GM23338 (cell line): ENCODE measurements around the gene LRFN4. TPM values are rescaled to one million over a fixed set of nuclear protein-coding genes. Genes with fewer than 3 reads are reported as not detected.

ENCODE experiments used
- ATAC-seq: fragments of 200-7000 bp; cut with Tn5 transposase; 3 replicates; pipeline ENCODE4 v1.9.1; 2020
- DNase-seq: peaks from one replicate; pipeline ENCODE4 v3.0.0-alpha.2; 2015; ENCODE audit warnings: low spot score
- H2AFZ ChIP-seq: fragments of 200-600 bp; sonication (generic); 2 replicates; pipeline ENCODE4 v1.8.0; 2016; ENCODE audit warnings: antibody characterized with exemption, mild to moderate bottlenecking, moderate library complexity
- H3F3A ChIP-seq: fragments of 200-600 bp; sonication (generic); replicated peaks from 2 replicates; pipeline ENCODE4 v1.8.0; 2017; ENCODE audit warnings: antibody characterized with exemption, mixed run types, low read depth
- H3K27ac ChIP-seq: fragments of 200-600 bp; sonication (generic); 2 replicates; pipeline ENCODE4 v1.6.1; 2016; ENCODE audit warnings: low read depth
- H3K27me3 ChIP-seq: fragments of 200-600 bp; sonication (generic); 2 replicates; pipeline ENCODE4 v1.8.0; 2016; ENCODE audit warnings: mild to moderate bottlenecking, mixed run types, moderate library complexity; ENCODE audit not compliant: insufficient read depth
- H3K36me3 ChIP-seq: fragments of 200-600 bp; sonication (generic); 2 replicates; pipeline ENCODE4 v1.8.0; 2016; ENCODE audit warnings: mild to moderate bottlenecking; ENCODE audit not compliant: insufficient read depth
- H3K4me1 ChIP-seq: fragments of 200-600 bp; sonication (generic); 2 replicates; pipeline ENCODE4 v1.8.0; 2016; ENCODE audit warnings: mild to moderate bottlenecking, moderate library complexity; ENCODE audit not compliant: insufficient read depth
- H3K4me2 ChIP-seq: fragments of 200-600 bp; sonication (generic); 2 replicates; pipeline ENCODE4 v1.7.1; 2017; ENCODE audit warnings: mixed run types
- H3K4me3 ChIP-seq: fragments of 200-600 bp; sonication (generic); 2 replicates; pipeline ENCODE4 v1.6.1; 2016; ENCODE audit warnings: mixed run types
- H3K79me2 ChIP-seq: fragments of 200-600 bp; sonication (generic); replicated peaks from 2 replicates; pipeline ENCODE4 v1.8.0; 2017; ENCODE audit warnings: mild to moderate bottlenecking; ENCODE audit not compliant: insufficient read depth
- H3K9me2 ChIP-seq: fragments of 200-600 bp; sonication (generic); 2 replicates; pipeline ENCODE4 v1.8.0; 2017; ENCODE audit not compliant: insufficient read depth
- H4K20me1 ChIP-seq: fragments of 200-600 bp; sonication (generic); replicated peaks from 2 replicates; pipeline ENCODE4 v1.8.0; 2017; ENCODE audit warnings: mild to moderate bottlenecking; ENCODE audit not compliant: insufficient read depth
- H3K27ac Mint-ChIP-seq: 2 replicates; pipeline ENCODE4 v1.8.0; 2020; ENCODE audit warnings: inconsistent platforms, mild to moderate bottlenecking, moderate library complexity, mixed read lengths
- H3K27me3 Mint-ChIP-seq: 3 replicates; pipeline ENCODE4 v1.8.0; 2022; ENCODE audit warnings: low read depth, mild to moderate bottlenecking, moderate library complexity, mixed read lengths, inconsistent platforms; ENCODE audit not compliant: insufficient read depth, poor library complexity
- H3K36me3 Mint-ChIP-seq: 3 replicates; pipeline ENCODE4 v1.8.0; 2021; ENCODE audit warnings: low read depth, mild to moderate bottlenecking, inconsistent platforms, moderate library complexity, mixed read lengths
- H3K4me1 Mint-ChIP-seq: 3 replicates; pipeline ENCODE4 v1.8.0; 2020; ENCODE audit warnings: mild to moderate bottlenecking, inconsistent platforms, mixed read lengths
- H3K4me3 Mint-ChIP-seq: 3 replicates; pipeline ENCODE4 v1.8.0; 2021; ENCODE audit warnings: moderate library complexity, mild to moderate bottlenecking, inconsistent platforms, mixed read lengths
- H3K9me3 Mint-ChIP-seq: 3 replicates; pipeline ENCODE4 v1.8.0; 2020; ENCODE audit warnings: moderate library complexity, mild to moderate bottlenecking, inconsistent platforms, mixed read lengths
- CREB1 ChIP-seq: fragments of 250-450 bp; sonication (Bioruptor Pico); IDR thresholded peaks from 2 replicates; pipeline ENCODE4 v1.5.0; 2020; ENCODE audit warnings: low read depth, mild to moderate bottlenecking, moderate library complexity
- CTCF ChIP-seq, 2 experiments: fragments of 200-600 bp in 1 of 2; sonication (generic) in 1 of 2; conservative IDR thresholded peaks; 2 replicates each; pipeline versions ENCODE4 v1.5.1 to v1.6.1; 2016 to 2017; ENCODE audit warnings: antibody characterized with exemption in 2 of 2, low read depth in 2 of 2, mild to moderate bottlenecking in 2 of 2, moderate library complexity in 1 of 2
- ETS1 ChIP-seq: IDR thresholded peaks from 2 replicates; pipeline ENCODE4 v1.6.1; 2016; ENCODE audit warnings: antibody characterized with exemption
- EZH2 ChIP-seq: fragments of 200-600 bp; sonication (generic); IDR thresholded peaks from one replicate; pipeline ENCODE4 v1.8.0; 2017; ENCODE audit warnings: antibody characterized with exemption, mild to moderate bottlenecking, low read depth; ENCODE audit not compliant: unreplicated experiment
- EZH2phosphoT487 ChIP-seq: fragments of 200-600 bp; sonication (generic); IDR thresholded peaks from one replicate; pipeline ENCODE4 v1.8.1; 2018; ENCODE audit warnings: antibody characterized with exemption; ENCODE audit not compliant: unreplicated experiment
- JUNB ChIP-seq: IDR thresholded peaks from one replicate; pipeline ENCODE4 v1.6.1; 2016; ENCODE audit warnings: antibody characterized with exemption; ENCODE audit not compliant: unreplicated experiment
- NANOG ChIP-seq: IDR thresholded peaks from 2 replicates; pipeline ENCODE4 v1.6.1; 2016; ENCODE audit warnings: antibody characterized with exemption, borderline replicate concordance
- POLR2AphosphoS5 ChIP-seq: IDR thresholded peaks from 2 replicates; pipeline ENCODE4 v1.6.1; 2016; ENCODE audit warnings: antibody characterized with exemption, low read depth
- REST ChIP-seq: IDR thresholded peaks from one replicate; pipeline ENCODE4 v1.6.1; 2018; ENCODE audit warnings: antibody characterized with exemption; ENCODE audit not compliant: unreplicated experiment
- STAT1 ChIP-seq: IDR thresholded peaks from one replicate; pipeline ENCODE4 v1.6.1; 2016; ENCODE audit warnings: antibody characterized with exemption; ENCODE audit not compliant: unreplicated experiment
- ZNF114 ChIP-seq: fragments of 250-450 bp; sonication (Bioruptor Pico); IDR thresholded peaks from 2 replicates; pipeline ENCODE4 v1.5.0; 2020; ENCODE audit warnings: mild to moderate bottlenecking, moderate library complexity
- ZNF331 ChIP-seq: fragments of 250-450 bp; sonication (Bioruptor Pico); IDR thresholded peaks from 2 replicates; pipeline ENCODE4 v1.5.0; 2020; ENCODE audit warnings: low read depth, mild to moderate bottlenecking, moderate library complexity
- ZNF462 ChIP-seq: fragments of 250-450 bp; sonication (Bioruptor Pico); IDR thresholded peaks from 2 replicates; pipeline ENCODE4 v1.5.0; 2020; ENCODE audit warnings: mild to moderate bottlenecking, moderate library complexity
- polyA plus RNA-seq: library from polyadenylated mRNA; unstranded; fragments of >200 nt; fragmentation: Nextera tagmentation; extraction: Ambion mirVana; gene quantifications from 2 replicates; pipeline ENCODE4 v1.2.1, GENCODE V29; 2016
- total RNA-seq: library from RNA; depleted of rRNA; stranded (reverse); fragments of >200 nt; shearing (Covaris generic); gene quantifications from 2 replicates; pipeline ENCODE4 v1.2.3, GENCODE V29; 2014

The LRFN4 gene
- total and polyA plus RNA-seq, 2 experiments from 2014 or later = 9.8 to 63.5 TPM

- H3K4me2 ChIP-seq = no peak overlapping the region
- no peak overlapping the region for H2AFZ ChIP-seq
- H3K9me2 ChIP-seq = no peaks in the 10 kb centered on the region
- ATAC-seq (no peak), DNase-seq (no peak)
- no peaks in the 10 kb centered on the region for H3F3A ChIP-seq
- Mint-ChIP-seq H3K4me1 (peaks cover 14% of the 10 kb centered on the region), H3K27me3 (peaks cover 13% of the 10 kb centered on the region), H3K9me3 (no peaks in the 10 kb centered on the region; the same call in 2 of the 3 replicates), H3K4me3 (no peak overlapping the region), H3K27ac (no peak overlapping the region), H3K36me3 (peaks cover 3% of the 10 kb centered on the region; the same call in 1 of the 3 replicates)
- no peaks in the 10 kb centered on the region; the same call in 1 of the 2 replicates for H3K4me1 ChIP-seq
- no peaks in the 10 kb centered on the region for H3K36me3 ChIP-seq
- no peaks in the 10 kb centered on the region for H3K27me3 ChIP-seq
- H3K27ac ChIP-seq = no peak overlapping the region
- no peak for TF ChIP-seq POLR2AphosphoS5
- no peak for TF ChIP-seq EZH2
- no peak for TF ChIP-seq REST
- TF ChIP-seq ZNF462 (CRISPR knock-in tag) = no peak
- no peak for TF ChIP-seq CTCF (conservative IDR thresholded peaks at IDR 0.05; ENCODE audit: low read depth in 2 of 2)
- TF ChIP-seq NANOG = no peak
- TF ChIP-seq EZH2phosphoT487 = no peak
- TF ChIP-seq JUNB = no peak
- TF ChIP-seq ETS1 = no peak
- TF ChIP-seq STAT1 = no peak
- TF ChIP-seq ZNF331 (CRISPR knock-in tag) = no peak
- no peak for TF ChIP-seq CREB1 (CRISPR knock-in tag)
- no peak for TF ChIP-seq ZNF114 (CRISPR knock-in tag)
- H3K4me3 ChIP-seq = no peak overlapping the region
- H4K20me1 ChIP-seq = no peaks in the 10 kb centered on the region
- H3K79me2 ChIP-seq = no peaks in the 10 kb centered on the region
Observed at GRCh38 chr11:66870131-66870530, 13.3 kb downstream of the LRFN4 start.
